Fibroblast of skin of right biceps (primary cell): Measurements from ENCODE around the gene CTDSP2.
"Not testable (repeated sequence)": the region's sequence is repeated elsewhere in the genome, so short reads cannot be mapped to it uniquely, and the experiment has no call there.

Source experiments
- DNase-seq: peaks from one replicate; pipeline ENCODE4 v3.0.0-alpha.2; 2013

The CTDSP2 gene

GRCh38 chr12:57833672-57834071 is 12.9 kb downstream of the CTDSP2 start:
- no peak for DNase-seq

DNA sequence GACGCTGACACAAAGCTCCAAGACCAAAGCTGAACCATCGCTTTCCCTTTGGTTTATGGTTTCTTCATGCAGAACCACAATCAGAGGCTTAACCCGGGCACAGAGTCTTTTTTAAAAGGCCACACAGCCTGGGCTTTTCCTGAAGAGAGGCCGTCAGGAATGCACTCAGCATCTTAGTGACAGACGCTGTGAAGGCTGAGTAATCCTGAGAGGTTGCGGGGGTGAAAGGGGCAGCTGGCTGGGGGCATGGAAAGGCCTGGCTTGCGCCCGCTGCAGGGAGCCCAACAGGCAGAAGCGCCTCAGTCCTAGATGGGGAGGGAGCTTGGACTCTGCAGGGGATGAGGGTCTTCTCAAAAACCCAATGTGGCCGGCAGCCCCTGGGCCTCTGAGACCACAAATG is 13.6 kb downstream of the CTDSP2 start:
- peak; percentile 52 for DNase-seq

DNA sequence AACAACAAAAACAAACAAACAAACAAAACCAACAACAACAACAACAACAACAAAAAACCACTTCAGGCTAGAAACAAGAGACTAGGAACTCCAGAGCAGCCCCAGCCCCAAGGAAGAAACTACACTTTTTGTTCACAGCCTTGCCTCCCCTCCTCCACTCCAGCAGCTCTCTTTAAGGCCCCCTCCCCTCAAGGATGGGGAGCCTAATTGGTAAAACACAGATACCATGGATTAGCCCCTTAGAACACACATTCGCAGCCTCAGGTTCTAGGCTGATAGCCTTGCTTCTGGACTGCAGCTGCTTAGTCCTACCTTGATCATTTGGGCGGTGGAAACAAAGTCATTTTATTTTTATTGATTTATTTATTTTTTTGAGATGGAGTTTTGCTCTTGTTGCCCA is 16.1 kb downstream of the CTDSP2 start:
- DNase-seq, result no peak

- no peak for DNase-seq
Observed at GRCh38 chr12:57829025-57829777, 17.3 kb downstream of the CTDSP2 start.

DNA sequence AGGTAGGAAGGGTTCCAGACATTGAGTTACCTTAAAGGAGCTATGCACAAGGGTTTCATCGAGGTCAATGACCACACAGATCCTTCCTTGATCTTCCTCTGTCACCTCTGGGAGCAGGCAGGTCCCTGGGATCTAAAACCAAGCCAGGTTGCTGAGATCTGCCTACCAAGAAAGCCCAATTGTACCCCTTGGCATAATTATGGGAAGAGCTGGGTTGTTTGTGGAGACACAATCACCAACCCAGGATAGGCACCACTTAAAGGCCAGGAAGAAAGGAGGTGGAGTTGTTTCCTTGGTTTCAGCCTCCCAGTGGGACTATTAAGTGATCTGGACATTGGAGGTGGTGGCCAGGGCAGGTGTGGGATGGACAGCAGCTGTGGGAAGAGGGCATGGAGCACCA is 19.6 kb downstream of the CTDSP2 start:
- DNase-seq, result no peak

DNA sequence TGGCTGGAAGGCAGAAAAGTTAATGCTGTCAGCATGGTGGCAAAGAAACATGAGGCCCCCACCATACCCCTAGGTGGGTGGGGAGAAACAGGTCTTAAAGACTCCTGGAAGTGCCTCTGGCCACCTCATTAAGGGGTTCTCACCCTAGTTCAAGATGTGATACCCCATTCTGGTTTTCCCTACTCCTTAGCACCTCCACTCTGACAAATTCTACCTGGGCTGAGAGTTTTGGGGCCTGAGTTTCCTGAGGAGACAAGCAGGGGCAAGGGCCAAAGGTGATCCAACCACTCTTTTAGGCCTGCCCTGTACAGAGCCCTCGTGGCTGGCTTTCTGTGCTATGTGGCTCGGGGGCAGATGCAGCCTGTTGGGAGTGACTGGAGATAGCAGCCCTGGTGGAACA is 20.1 kb downstream of the CTDSP2 start:
- DNase-seq, result no peak

GRCh38 chr12:57825451-57825850 is 21.1 kb downstream of the CTDSP2 start:
- DNase-seq, result no peak

GRCh38 chr12:57823908-57824640 is 22.5 kb downstream of the CTDSP2 start:
- no peak for DNase-seq

DNA sequence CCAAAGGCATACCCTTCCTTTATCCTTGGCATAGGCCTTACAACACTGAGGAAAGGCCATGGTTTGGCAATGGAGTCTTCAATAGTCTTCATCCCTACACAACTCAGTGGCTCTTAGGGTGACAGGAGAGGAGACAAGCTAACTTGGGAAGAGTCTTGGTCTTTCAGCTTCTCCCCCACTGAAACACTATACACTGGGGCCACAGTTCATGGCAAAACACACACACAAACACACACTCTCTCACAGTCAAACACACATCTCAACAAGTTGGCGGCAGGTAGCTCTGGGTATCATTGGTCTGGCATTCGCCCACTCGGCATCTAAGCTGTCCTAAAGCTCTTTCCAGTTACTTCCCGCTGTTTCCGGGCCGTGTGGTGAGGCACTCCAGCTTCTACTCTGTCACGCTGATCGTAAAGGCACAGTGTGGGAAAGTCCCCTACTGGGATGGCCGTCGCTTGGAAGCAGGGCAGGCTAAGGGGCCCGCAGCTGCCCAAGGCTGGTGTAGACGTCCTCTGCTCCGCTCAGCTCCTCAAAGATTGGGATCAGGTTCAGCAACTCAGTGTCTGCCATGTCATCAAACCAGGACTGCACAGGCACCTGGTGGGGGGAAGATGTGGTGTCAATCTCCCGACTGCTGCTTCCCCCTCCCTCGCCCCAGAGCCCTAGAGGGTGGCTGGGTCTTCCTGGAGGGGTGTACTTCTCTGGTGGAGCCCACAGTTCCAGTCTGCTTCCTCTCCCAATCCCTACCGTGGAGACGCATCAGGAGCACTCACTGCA is 23.2 kb downstream of the CTDSP2 start:
- no peak for DNase-seq

DNA sequence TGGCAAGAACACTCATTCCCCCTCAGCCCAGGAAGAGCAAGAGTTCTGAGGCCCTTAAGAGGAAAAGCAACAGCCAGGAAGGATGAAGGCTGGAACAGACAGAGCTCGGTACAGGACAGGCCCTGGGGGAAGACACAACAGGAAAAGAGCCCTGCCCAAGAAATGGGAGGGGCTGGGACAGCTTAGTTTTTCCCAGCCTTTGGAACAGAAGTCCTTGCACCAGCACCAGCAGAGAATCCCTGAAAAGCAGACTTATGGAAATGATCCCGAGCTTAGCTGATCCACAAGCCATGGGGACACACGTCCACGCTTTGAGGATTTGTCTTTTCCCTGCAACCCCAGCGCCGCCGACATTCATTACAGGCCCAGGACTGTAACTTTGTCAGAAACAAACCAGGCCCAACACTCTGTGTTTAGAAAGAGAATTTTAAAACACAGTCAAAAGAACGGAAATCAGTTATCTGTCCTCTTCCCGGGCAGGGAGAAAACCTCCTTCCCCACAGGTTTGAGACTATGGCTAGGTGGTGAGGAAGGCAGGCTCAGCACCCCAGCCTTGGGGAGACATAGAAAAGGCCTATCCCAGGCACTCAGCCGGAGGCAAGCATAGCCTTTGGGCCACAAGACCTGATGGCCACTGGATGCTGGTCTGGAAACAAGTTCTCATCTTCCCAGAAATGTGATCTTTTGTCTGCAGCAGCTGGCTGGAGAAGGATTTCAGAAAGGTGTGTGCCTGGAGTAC is 24.0 kb downstream of the CTDSP2 start:
- no peak for DNase-seq

- no peak for DNase-seq
Observed at GRCh38 chr12:57821474-57822214, 24.9 kb downstream of the CTDSP2 start.

GRCh38 chr12:57821015-57821414 is 25.5 kb downstream of the CTDSP2 start:
- DNase-seq, result not testable (repeated sequence)

- not testable (repeated sequence) for DNase-seq
Observed at GRCh38 chr12:57820119-57820518, 26.4 kb downstream of the CTDSP2 start.

GRCh38 chr12:57817990-57818331 is 28.6 kb downstream of the CTDSP2 start:
- DNase-seq, result not testable (repeated sequence)

DNA sequence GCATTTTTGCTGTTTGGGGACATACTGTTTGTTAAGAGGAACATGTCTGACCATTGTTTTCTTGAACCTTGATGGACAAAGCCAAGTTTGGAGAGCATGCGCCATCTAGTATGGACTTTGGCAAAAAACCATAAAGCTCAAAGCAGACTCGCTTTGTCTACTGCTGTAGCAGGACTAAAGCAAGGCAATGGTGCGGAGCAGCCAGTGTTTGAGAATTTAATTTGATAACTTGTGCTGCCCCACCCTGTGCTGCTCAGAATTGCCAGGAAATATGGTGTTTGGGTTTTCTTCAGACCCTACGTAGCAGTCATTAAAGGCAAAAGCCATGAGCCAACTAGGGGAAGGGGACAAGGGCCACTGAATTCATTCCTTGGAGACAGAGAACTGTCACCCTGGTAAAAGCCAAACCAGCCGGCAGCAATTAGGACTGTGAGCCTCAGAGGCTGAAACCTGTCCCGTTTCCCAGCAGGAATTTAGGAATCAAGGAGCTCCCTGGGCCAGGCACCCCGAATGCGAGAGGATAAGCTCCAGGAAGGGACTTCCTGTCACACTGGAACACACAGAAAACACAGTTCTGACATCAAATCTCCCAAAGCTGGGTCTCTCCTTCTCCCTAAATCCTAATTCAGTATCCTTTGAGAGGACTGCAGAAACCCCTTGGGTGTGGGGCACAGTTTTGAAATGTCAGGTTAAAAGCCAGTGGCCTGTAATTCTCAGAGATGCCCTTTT is 29.1 kb downstream of the CTDSP2 start:
- no peak for DNase-seq

DNA sequence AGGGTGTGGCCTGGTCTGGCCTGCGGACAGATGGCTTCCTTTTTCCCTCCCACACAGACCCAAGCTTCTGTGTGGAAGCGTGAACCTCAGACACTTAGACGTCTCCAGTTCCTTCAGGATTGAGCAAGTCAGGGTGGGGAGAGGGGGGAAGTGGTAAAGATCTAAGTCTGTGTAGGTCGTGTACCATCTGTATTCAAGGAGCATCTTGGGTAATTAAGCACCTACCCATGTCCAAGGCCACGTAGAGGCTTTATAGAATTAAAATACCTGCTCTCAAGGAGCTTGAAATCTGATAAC is 29.7 kb downstream of the CTDSP2 start:
- no peak for DNase-seq

- DNase-seq, result no peak
Observed at GRCh38 chr12:57816001-57816854, 30.3 kb downstream of the CTDSP2 start.

DNA sequence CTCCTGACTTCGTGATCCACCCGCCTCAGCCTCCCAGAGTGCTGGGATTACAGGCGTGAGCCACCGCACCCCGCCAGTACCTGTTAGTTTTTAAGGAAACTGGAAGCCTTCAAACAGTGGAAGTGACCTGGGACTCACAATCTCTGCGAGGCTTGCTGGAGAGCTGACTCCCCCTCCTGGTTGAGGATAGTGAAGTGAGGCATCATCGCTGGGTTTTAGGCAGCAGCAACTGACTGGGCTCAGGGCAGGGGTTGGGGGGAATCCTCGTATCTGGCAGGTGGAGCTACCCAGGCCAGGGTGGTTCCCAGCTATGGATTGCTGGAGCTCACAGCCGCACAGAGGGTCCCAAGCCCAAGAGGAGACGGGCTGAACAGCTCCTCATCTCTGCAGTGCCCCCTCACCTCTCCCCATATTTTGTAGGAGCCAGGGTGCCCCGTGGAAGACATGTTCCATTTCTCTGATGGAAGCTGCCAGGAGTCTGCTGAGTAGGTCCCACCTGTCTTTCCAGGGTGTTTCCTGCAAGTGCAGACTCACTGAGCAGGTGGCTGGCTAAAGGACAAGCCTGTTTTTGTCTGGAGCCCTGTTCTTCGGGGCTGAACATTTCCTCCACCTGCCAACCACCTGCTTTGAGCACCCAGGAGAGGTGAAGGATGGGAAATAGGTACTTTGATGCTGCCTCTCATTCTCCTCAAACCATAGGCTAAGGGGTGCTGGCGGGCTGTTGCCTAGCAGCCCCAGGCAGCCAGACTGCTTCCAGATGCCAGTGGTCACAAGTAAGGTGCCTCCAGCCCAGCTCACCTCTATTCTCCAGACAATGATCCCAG is 31.1 kb downstream of the CTDSP2 start:
- no peak for DNase-seq

GRCh38 chr12:57813971-57814772 is 32.4 kb downstream of the CTDSP2 start:
- DNase-seq, result no peak
